Embryonic facial prominence (tissue), 1 donor: Measurements from ENCODE around the gene MGRN1.

ENCODE experiments used
- DNase-seq: peaks from one replicate; pipeline ENCODE4 v3.0.0-alpha.2; 2016; ENCODE audit errors: extremely low spot score

MGRN1 gene

DNA sequence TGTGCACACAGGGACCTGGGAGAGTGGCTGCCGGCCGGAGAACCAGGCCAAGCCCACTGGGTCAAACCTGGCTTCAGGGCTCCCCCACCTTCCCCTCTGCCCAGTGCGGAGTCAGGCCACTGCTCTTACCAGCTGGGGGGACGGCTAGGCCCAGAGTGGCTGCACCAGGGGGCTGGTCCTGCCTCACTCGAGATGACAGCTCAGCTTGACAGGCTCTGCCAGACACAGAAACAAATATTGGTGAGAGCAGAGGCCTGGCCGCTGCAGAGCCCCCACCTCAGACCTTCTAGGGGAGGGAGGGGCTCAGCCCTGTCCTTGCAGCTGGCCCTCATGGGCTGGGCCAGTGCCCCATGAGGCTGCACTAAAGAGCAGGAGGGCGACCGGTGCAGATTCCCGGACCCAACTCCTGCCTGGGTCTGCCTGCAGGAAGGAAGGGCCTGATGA is 73.2 kb downstream of the MGRN1 start:
- DNase-seq: no peak

DNA sequence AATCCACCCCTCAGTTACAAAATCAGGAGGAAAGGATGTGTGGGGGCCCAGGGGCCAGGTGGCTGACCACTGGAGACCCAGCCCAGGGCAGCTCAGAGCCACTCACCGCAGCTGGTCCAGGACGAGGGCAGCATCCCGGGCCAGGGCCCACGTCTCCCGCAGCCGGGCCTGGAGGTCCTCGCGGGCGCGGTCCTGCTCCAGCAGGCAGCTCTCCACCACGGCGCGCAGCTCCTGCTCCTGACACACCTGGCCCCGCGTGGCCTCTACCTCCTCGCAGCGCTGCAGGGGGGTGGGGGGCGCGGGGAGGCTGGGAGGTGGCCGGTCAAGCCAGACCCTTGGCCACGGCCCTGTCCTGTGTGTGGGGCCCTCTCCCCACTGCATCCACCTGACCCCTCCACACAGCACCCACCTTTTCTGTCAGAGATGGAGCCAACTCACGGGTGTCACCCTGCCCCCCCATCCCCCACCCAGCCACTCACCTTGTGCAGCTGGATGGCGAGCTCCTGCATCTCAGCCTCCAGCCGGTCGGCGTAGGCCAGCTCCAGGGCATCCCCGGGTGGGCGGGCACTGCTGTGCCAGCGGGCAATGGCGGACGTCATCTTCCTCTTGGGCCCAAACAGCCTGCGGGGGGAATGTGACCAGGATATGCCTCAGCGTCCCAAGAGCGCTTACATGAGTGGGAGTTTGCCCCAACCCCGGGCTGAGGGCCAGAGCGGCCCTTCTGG is 73.9 kb downstream of the MGRN1 start:
- DNase-seq: no peak

DNA sequence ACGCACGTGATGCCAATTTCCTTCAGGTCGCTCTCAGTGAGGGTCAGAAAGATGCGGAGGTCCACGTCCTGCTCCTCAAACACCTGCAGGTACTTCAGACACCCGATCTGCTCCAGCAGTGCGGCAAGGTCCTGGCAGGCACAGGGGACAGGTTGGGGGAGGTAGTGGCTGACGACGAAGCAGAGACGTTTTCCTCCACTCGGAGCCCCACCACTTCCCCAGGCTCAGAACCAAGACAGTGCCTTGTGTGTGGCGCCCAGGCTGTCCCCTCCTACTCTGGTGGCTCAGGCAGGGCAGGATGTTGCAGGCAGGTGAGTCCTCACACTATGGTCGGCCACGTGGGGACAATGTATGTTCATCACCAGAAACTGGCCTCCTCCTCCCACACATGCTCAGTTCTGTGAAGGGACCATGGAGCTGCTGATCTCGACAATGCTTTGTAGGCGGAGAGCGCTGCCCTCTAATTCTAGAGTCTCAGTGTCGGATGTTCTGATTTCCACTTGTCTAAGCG is 74.5 kb downstream of the MGRN1 start:
- no peak for DNase-seq

DNA sequence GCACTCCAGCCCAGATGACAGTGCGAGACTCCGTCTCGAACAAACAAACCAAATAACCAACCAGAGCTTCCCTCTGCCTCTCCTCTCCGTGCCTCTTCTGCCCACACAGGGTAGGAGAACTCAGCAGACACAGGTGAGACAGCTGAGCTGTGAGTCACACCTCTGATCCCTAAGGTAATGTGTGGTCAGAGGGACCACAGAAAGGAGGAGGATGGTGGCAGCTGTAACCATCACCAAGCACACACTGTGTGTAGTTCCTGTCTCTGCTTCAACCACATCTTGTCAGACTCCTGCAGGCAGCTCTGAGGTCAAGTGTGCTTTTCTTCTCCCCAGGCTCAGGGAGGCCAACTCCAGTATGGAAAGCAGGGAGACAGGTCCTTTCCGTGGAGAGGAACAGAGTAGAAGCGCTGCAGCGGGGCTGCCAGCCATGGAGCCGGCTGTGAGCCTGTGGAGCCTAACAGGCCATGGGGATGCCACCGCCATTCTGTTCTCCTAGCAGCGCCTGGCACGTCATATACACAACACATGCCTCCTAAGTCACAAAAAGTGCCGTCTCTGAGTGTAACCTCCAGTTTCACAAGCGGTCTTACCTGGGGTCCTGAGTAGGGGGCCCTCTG is 75.9 kb downstream of the MGRN1 start:
- DNase-seq: no peak

DNA sequence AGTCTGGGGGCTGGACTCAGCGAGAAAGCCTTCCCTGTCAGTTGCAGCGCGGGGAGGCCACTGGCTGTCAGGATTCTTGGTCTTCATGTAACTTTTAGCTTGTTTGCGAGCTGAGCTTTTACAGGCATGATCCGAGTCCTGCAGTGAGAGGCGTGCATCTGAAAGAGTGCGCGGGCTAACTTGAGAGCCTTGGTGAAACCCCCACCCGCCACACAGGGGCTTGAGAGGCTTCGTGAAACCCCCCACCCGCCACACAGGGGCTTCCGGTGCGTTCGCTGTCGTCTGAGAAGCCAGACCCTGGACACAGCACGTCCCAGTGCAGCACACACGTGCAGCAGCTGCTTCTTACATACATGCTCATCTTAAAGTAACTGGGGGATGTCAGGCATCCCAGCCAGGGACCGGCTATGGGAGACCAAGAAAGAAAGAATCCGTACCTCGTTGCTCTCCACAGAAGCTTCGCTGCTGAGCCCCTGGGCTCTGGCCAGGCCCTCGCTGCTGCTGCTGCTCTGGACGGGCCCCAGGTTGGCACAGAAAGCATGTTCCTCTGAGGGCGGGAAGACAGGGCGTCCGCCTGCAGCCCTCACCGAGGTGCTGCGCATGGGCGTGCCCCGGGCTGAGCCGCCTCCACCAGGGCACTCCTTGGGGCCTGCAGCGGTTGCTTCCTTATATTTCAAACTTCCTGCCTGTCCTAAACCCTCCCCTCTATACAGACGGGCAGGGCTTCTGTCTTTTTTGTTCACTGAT is 76.5 kb downstream of the MGRN1 start:
- no peak for DNase-seq

DNA sequence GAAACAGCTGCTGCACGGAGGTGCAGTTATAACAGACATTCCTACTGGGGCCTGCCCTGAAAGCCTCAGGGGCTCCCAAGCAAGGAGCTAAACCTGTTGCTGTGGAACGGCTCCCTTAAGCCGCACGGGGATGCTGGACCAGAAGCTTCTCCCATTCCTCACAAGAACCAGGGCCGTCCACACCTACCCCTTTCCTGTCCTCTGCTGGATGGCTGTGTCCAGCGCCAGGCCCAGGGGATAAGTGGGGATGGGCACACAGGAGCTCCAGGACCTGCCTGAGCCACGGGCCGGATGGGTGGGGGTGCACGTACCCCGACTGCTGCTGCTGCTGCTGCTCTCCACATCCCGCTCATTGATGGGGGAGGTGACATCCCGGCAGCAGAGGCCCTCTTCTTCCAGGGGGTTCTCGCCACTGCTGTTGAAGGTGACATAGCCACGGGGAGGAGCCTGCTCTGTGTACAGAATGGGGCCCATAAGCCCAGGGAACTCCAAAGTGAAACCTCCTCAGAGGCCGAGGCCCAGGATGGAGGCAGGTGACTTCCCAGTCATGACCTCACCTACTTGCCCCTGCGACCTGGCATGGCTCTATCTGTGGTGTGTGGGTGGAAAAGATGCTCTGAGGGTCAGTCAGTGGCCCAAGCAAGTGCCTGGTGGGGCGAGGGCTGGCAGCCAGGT is 77.3 kb downstream of the MGRN1 start:
- DNase-seq: no peak

DNA sequence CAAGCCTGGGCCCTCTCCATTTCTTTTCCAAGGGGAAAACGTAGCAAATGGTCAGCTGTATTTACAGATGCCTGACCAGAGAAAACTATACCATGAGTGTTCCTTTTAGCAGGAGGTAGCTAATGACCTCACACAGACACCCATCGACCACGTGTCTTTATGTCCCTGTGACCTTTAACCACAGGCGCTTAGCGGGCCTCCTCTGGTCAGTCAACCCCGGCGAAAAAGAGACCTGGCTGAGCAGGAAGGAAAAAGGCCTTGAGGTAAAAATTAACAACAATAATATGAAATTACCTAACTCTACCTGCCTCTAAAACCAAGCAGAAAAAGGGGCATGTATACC is 77.8 kb downstream of the MGRN1 start:
- no peak for DNase-seq

DNA sequence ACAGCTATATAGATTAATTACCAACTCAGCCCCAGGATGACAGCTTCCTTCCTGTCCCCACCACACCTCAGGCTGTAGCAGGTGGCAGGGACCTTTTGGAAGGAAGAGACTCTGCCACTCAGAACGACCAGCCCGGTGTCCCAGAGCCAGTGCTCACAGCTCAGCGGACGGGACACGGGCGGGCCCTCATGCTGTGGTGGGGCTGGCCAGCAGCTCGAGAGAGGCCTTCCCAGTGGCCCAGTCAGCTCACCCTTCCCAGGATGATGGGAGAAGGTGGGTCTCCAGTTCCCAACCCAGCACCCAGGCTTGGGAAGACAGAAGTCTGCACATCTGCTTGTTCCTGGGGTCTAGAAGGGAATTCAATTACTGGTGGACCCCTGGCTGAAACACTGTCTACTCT is 79.3 kb downstream of the MGRN1 start:
- DNase-seq: no peak

DNA sequence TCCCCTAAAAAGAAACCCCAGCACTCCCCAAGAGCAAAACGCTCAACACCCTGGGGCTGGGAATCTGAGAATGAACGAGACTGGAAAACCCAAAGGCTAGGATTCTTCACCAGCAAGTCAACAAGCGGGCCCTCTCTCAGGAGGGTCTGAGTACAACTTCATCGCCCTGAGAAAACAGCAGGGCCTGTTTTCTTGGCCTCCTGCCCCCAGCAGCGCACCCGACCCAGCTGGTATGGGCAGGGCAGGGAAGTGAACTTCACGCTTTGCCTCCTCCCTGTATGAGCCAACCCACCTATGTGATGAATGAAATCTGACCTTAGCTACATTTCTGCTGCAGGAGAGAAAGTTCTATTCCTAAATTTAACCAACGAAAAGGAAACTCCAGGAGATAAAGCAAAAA is 79.9 kb downstream of the MGRN1 start:
- no peak for DNase-seq

DNA sequence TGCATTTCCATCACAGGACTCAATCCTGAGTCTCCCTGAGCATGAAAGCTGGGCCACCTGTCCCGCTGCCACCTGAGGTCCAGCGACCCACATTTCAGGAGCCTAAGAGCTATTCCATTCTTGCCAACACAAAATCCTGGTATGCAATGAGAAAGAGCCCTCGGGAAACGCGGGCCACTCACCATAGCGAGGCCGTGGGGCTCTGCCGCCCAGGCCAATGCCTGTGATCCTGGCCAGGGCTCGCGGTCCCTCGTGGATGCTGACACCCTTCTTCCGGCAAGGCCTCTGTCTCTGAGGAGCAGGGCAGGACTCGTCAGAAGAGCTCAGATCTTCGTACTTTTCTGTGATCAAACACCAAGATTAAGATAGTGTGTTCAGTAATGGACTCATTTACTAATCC is 80.3 kb downstream of the MGRN1 start:
- no peak for DNase-seq

DNA sequence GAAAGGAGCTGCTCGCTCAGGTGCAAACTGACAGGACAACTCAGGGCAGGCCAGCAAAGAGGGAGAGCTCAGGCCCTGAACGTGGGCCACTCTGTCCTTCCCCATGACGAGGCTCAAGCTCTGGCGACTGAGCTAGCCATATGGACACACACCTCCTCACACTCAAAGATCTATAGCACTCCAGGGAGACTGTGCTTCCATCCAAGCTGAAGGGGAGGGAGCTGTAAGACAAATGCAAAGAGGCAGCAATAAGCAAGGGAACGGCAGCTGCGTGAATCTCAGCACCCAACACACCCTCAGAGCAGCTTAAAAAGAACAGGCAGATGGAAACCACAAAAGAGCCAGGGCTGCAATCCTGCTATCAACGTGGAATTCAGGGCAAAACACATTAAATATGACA is 82.2 kb downstream of the MGRN1 start:
- no peak for DNase-seq

DNA sequence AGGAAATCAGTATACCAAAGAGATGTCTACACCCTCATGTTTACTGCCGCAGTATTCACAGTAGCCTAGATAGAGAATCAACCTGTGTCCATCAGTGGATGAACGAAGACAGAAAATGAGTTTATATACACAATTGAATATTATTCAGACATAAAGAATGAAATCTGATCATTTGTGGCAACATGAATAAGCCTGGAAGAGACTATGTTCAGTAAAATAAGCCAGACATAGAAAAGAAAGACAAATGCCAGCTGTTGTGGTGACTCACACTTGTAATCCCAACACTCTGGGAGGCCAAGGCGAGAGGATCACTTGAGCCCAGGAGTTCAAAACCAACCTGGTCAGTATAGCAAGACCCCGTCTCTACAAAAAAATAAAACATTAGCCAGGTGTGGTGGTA is 84.9 kb downstream of the MGRN1 start:
- no peak for DNase-seq

DNA sequence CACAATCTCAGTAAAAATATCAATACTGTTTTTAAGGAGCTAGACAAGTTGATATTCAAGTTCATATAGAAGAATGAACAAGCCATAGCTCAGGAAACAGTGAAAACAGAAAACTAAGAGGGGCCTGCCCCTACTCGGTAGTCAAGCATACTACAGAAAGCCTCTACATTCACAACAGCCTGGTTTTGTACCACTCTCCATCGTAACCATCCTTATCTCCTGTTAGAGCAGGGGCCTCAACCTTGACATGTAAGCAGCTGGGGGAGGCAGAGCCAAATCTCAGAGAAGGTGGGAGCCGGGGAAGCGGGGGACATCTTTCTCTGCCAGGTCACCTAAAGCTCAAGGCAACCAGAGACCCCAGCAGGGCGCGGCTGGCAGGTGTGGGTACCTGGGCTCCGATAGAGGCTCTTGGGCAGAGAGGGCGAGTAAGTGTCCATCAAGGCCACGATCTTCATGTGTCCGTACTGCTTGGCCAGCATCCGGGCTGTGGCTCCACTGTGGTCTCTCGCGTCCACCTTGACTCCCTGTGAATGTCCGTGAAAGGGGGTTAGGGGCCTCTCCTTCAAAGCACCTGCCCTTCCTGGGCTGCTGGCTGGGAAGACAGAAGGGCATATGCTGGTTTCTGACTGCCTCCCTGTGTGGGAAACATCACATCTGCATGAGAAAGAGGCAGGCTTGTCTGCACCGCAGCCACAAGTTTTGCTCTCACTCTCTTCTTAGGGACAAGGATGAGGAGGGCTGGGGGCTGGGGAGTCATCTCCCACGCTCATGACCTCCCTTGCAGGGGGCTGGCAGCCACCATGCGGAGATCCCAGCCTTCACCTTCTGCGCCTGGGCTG is 89.3 kb downstream of the MGRN1 start:
- DNase-seq: no peak

DNA sequence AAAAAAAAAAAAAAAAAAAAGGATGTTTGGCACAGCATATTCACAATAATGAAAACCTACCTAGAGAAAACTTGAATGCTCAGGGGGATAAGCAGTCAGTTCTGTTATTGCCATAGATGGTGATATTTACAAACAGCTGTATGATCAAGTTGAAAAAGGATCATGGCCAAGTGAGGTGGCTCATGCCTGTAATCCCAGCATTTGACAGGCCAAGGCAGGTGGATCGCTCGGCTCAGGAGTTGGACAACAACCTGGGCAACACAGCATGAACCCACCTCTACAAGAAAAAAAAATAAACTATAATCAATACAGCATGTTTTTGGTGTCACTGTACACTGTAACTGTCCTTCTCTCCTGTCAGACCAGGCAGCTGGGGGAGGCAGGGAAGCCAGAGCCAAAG is 90.4 kb downstream of the MGRN1 start:
- no peak for DNase-seq

DNA sequence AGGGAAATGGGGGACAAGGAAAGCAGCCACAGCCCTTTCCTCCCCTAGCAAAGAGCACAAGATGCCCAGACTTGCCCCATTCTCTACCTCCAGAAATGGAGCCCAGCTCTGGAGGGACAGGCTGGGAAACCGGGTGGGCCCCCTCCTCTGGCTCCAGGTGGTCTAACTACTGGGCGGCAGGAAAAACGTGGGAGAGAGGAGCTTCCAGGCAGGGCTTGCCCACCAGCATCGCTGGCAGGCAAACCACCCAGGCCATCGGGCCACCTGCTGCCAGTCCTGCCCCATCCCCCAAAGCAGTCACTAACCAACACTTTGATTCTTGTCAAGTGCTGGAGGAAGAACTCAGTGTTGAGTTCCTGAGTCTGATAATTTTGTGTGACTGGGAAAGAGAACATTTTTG is 93.8 kb downstream of the MGRN1 start:
- no peak for DNase-seq

DNA sequence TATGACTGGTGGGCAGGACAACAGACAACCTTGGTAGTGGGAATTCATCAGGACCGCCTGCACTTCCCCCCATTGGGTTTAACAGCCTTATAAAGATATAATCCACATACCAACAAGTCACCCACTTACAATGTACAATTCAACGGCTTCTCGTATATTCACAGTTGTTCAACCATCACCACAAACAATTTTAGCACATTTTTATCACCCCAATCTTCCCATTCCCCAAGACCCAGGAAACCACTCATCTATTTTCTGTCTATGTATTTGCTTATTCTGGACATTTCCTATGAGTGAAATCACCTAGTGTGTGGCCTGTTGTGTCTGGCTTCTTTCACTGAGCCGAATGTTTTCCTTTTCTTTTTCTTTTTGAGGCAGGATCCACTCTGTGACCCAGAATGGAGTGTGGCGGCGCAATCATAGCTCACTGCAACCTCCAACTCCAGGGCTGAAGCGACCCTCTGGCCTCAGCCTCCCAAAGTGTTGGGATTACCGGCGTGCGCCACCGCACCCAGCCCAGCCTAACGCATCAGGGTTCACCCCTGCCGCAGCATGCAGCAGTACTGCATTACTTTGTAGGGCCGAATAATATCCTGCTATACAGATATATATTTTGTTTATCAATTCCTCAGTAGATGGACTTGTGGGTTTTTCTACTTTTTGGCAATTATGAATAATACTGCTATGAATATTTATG is 98.6 kb downstream of the MGRN1 start:
- DNase-seq: no peak

DNA sequence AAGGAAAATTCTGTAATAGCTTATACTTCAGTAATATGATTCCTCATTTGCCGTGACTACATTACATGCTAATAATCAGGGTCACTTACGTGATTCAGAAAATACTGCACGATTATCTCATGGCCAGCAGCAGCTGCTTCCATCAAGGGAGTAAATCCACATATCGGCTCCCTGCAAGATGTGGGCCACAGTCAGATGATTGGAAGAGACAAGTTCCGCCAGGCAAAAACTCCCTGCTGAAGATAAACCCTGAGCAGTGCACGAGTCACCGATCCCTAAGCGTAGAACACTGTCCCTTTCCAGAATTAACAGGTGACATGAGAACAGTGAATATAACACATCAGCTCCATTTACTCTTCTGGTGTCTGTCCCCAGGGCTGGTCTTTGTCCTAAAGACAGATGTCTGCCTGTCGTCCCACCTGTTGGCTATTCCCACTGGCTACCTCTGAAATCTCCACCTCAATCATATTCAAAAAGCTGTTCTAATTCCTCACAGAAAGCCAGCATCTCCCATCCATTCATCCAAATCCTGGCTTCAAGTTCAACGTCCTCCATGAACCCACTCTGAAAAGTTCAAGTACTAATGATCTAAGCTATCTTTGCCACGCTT is 100.1 kb downstream of the MGRN1 start:
- DNase-seq: no peak

DNA sequence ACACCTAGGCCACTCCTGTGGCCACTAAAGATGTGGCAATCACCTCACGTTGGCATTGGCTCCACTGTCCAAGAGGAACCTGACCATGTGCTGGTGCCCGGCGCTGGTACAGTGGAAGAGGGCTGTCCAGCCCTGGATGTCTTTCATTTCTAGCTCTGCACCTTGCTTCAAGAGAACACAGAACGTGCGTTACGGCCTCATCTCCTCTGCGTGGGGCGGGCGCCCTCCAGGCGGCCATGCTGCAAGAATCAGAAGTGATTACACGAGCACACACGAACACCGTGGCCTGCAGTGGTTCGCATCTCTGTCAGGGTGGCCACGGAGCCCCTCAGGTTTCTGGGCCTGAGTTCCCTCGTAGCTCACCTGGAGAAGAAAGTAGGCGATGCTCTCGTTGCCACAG is 102.0 kb downstream of the MGRN1 start:
- no peak for DNase-seq

DNA sequence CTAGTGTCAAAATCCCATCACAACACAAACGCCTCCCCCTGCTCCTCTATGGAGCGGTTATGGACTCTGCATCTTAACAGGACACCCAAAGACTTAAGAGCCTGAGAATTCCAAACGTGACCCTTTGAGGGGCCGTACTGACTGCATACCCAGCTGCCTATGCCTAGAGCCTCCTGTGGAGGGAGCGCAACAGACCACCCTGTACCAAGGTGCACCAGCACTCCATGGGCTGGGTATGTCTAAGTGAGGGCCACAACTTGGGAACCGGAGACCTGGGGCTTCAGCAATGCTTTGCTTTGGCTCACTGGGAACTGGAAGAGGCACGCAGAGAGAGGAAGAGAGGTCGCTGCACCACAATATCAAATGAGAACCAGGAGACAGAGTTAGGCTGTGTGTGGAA is 104.0 kb downstream of the MGRN1 start:
- no peak for DNase-seq

DNA sequence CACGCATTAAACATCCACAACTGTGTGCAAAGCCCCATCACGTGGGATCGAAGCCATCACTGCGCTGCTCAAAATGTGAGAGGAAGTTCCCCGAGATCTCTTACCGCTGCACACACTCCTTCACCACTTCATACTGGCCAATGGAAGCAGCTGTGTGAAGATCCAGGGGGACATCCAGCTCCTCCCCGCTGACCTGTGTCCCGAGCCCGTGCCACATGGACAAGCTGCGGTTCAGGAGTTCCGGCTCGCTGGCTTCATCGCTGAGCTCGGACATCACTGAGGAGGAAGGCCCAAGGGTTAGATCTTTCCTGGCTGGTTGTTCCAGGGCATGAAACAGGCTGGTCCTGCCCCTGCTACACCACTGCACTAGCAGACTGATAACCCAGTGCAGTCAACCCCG is 105.2 kb downstream of the MGRN1 start:
- no peak for DNase-seq
